ENCODE data around the gene GJD4. TPM values are rescaled to one million over a fixed set of nuclear protein-coding genes. Genes with fewer than 3 reads are reported as not detected.

The GJD4 gene
- total RNA-seq, 1 experiment from 2014 or later, result not detected

GRCh38 chr10:35626971-35627507 is 21.9 kb downstream of the GJD4 start:
- DNase-seq (ENCODE audit: low spot score), result no peak

- DNase-seq (ENCODE audit: low spot score), result no peak
These were observed 26.3 kb downstream of the GJD4 start for GRCh38 chr10:35631404-35631803.

DNA sequence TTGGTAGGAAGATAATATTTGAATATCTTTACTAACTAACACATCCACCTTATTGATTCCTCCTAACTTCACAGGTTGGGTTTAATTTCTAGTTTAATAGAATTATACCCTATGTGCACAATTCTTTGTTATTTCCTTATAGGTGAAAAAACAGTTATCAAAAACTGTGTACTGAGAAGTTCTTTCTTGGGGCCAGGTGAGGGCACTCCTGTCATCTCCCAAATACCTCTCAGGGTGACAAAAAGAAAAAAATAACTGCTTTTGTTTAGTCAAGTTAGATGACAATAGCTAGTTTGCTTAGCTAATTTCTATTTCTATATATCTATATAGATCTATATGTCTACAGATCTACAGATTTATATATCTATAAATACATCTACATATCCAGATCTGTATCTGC is 26.9 kb downstream of the GJD4 start:
- DNase-seq (ENCODE audit: low spot score), result no peak

GRCh38 chr10:35633006-35633980 is 28.2 kb downstream of the GJD4 start:
- DNase-seq (ENCODE audit: low spot score), result no peak

DNA sequence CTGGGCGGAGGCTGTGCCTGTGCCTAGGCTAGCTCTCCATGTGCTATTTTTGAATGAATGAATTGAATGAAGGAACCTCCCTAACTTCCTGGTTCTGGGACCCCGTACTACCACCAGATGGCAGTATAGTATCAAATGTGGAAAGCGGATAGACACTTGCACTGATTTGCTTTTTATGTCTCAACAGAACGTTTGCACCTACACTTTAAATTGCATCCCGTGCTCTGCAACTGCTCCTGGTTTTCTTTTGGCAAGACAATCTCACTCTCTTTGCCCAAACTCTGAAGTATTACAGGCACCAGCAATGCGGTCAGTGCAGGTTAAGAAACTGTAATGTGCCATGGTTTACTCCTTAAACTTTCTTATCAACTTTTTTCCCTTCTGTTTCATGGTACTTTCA is 30.4 kb downstream of the GJD4 start:
- DNase-seq (ENCODE audit: low spot score), result peak; percentile 73

GRCh38 chr10:35636956-35637355 is 31.8 kb downstream of the GJD4 start:
- no peak for DNase-seq (ENCODE audit: low spot score)

DNA sequence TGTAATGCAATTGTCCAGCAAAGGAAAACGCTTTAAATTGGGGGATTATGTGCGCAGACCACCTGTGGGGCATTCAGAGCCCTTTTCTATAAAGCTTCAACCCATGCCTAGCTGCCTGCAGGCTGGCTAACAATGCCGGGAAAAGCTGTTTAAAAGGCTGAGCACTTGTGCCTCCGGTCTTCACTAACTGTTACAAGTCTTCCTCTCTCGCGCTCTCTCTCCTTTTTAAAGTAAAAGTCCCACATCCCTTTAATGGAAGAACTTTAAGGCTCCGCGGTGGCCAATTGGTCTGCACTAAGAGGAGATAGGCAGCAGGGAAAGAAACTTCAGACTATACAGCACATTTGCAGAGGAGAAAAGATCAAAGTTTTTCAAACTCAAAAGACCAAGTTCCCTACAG is 32.3 kb downstream of the GJD4 start:
- DNase-seq (ENCODE audit: low spot score), result no peak

DNA sequence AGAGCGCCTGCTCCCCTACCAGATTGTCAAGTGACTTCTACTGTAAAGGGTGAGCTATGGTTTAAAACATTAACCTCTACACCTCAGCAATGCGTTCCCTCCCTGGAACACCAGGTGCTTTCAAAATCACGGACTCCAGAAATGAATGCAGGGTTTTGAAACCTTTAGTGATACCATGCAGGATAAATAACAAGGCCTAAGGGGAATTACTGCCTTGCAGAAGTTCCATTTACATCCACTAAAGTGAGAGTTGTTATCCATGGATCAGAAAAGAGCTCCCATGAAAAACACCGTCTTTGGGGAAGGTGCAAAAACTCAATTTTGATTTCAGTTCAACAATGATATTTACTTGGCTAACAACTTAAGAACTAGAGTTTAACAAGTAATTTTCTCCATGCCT is 33.0 kb downstream of the GJD4 start:
- no peak for DNase-seq (ENCODE audit: low spot score)

DNA sequence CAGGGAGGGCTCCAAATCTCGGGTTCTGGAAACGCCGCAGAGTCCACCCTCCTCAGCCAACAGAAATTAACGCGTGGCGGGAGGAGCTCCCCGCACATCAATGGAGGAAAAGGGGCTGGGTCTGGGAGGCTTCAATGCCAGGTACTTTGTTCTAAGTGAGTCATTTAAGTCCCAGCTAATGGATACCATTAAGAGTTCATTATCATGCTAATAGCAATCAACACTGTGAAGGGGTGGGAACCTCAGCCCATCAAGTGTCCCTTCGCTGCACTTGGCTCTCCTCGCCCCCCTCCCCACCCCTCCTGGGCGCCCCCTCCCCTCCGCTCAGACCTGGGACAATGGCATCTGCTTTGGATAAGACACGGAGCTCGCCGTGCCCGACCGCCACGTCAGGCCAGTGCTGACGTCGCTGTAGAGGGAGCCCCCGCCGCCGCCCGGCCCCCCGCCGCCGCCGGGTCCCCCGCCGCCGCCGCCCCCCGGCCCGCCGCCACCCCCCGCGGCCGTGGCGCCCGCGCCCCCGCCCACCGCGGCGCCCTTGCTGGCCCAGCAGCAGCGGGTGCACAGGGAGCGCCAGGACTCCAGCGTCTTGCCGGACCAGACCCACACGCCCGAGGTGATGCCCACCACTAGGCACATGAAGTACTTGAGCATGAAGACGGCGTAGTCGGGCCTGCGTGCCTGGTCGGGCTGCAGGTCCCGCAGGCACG is 34.0 kb downstream of the GJD4 start:
- no peak for DNase-seq (ENCODE audit: low spot score)

- no peak for DNase-seq (ENCODE audit: low spot score)
These were observed 34.7 kb downstream of the GJD4 start for GRCh38 chr10:35639728-35640401.

DNA sequence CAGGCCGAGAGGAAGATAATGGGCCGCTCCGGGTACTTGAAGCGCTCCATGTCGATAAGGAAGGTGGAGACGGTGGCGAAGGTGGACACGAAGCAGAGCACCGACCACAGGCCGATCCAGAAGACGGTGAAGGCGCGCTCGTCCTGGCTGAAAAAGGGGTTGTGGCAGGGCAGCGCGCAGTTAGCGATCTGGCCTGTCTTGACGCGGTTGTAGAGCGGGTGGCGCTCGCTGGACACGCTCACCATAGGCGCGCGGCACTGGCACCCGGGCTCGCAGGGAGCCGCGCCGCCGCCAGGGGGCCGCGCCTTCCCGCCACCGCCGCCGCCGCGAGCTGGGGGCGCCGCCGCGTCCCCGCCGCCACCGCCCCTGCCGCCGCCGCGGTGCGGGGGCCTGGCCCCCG is 35.3 kb downstream of the GJD4 start:
- DNase-seq (ENCODE audit: low spot score), result peak; percentile 44

GRCh38 chr10:35640951-35641675 is 36.0 kb downstream of the GJD4 start:
- peak; percentile 79 for DNase-seq (ENCODE audit: low spot score)

DNA sequence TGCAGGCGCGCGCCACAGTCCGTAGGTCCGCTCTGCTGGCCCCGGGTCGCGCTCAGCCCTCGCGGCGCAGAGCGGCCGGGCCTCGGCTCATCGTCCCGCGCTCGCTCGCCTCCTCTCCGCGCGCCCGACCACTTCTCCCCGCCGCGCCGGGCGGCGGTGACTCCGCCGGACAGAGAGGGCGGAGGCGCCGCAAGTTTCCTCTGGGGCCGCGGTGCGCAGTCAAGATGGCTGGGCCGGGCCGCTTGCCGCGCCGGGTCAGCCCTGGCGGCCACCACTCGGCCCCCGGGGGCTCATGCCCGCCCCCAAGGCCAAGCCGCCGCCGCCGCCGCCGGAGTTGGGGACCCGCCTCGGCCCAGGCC is 36.5 kb downstream of the GJD4 start:
- peak; percentile 19 for DNase-seq (ENCODE audit: low spot score)

DNA sequence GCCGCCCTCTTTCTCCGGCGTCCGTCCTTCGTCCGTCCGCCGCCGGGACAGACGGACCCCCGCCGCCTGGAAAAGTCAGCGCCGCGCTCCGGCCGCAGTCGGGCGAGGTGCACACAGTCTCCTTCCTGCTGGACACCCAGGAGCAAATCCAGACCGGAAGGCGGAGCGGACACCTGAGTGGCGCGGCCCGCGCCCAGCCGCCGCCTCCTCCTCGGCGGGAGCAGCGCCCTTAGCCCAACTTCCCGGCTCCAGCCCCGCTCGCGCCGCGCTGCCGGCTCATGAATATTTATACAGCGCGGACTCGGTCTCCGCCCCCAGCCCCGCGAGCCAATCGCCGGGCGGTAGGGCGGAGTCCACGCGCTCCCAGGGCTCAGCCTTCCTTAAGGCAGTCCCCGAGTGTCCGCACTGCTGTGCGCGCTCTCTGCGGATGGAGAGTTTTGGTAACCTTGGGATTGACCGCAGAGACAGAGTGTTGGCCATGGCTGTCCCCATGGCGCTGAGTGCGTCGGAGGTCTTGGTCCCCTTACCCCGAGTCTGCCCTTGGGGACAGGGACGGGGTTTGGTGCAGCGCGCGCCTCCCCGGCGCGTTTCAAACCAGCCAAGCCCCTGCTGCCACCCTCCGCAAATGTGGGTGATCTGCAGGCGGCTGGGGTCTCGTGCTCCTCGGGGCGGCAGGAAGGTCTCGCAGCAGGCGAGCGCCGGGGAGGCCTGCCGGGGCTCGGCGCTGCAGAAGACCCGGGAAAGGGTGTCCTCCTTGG is 37.1 kb downstream of the GJD4 start, which contains the start of gene FZD8:
Gene FZD8 (minus strand): TSS at position 262 of the 758 bp plus-strand sequence. CDS start 867 bp downstream, outside the sequence.
- DNase-seq (ENCODE audit: low spot score), result peak; percentile 85

GRCh38 chr10:35642793-35643114 is 37.6 kb downstream of the GJD4 start:
- DNase-seq (ENCODE audit: low spot score), result no peak

- no peak for DNase-seq (ENCODE audit: low spot score)
These were observed 38.3 kb downstream of the GJD4 start for GRCh38 chr10:35643151-35644049.

- no peak for DNase-seq (ENCODE audit: low spot score)
These were observed 39.2 kb downstream of the GJD4 start for GRCh38 chr10:35644050-35644950.

GRCh38 chr10:35650894-35651293 is 45.8 kb downstream of the GJD4 start:
- DNase-seq (ENCODE audit: low spot score), result no peak

All from HT-29 (cell line).